Measurements from ENCODE around the gene TBCCD1.

GRCh38 chr3:186530415-186530814 lies 36.7 kb downstream of the TBCCD1 start:
- TF ChIP-seq CTCF (IDR thresholded peaks at IDR 0.05) (no peak), POLR2A (IDR thresholded peaks at IDR 0.05) (no peak)

Measured in lower leg skin (tissue), 3 donors.